SK-N-SH treated with all-trans-retinoic acid at 6 μM for 48 hours (cell line): ENCODE results near the gene DDX24.

Source experiments
- ATAC-seq: fragments of 200-7000 bp; cut with Tn5 transposase; 3 replicates; pipeline ENCODE4 v1.9.1; 2020; ENCODE audit warnings: mild to moderate bottlenecking, moderate library complexity
- BACH2 ChIP-seq: fragments of 250-450 bp; sonication (Bioruptor Pico); IDR thresholded peaks from 2 replicates; pipeline ENCODE4 v1.9.0; 2021; ENCODE audit warnings: mild to moderate bottlenecking, borderline replicate concordance
- CREB5 ChIP-seq: fragments of 250-450 bp; sonication (Bioruptor Pico); IDR thresholded peaks from 2 replicates; pipeline ENCODE4 v1.5.1; 2020; ENCODE audit warnings: low read depth, mild to moderate bottlenecking, moderate library complexity
- CSDC2 ChIP-seq: fragments of 250-450 bp; sonication (Bioruptor Pico); IDR thresholded peaks from 2 replicates; pipeline ENCODE4 v1.5.0; 2020; ENCODE audit warnings: mild to moderate bottlenecking, moderate library complexity
- GLIS3 ChIP-seq: fragments of 250-450 bp; sonication (Bioruptor Pico); IDR thresholded peaks from 2 replicates; pipeline ENCODE4 v1.5.0; 2020; ENCODE audit warnings: mild to moderate bottlenecking, moderate library complexity
- ISL1 ChIP-seq: fragments of 250-450 bp; sonication (Bioruptor Pico); IDR thresholded peaks from 2 replicates; pipeline ENCODE4 v2.1.2; 2022; ENCODE audit warnings: mild to moderate bottlenecking, moderate library complexity
- OSR1 ChIP-seq: fragments of 250-450 bp; sonication (Bioruptor Pico); IDR thresholded peaks from 2 replicates; pipeline ENCODE4 v1.8.0; 2022; ENCODE audit warnings: moderate library complexity, mild to moderate bottlenecking, inconsistent platforms
- PATZ1 ChIP-seq: fragments of 250-450 bp; sonication (Bioruptor Pico); IDR thresholded peaks from 2 replicates; pipeline ENCODE4 v1.8.0; 2020; ENCODE audit warnings: mild to moderate bottlenecking, moderate library complexity, borderline replicate concordance
- PPARA ChIP-seq: fragments of 250-450 bp; sonication (Bioruptor Pico); IDR thresholded peaks from 2 replicates; pipeline ENCODE4 v1.5.0; 2020; ENCODE audit warnings: mild to moderate bottlenecking, borderline replicate concordance
- SNAI2 ChIP-seq: fragments of 250-450 bp; sonication (Bioruptor Pico); IDR thresholded peaks from 2 replicates; pipeline ENCODE4 v1.5.0; 2020; ENCODE audit warnings: mild to moderate bottlenecking, moderate library complexity
- ZC3H10 ChIP-seq: fragments of 250-450 bp; sonication (Bioruptor Pico); IDR thresholded peaks from 2 replicates; pipeline ENCODE4 v1.5.1; 2021; ENCODE audit warnings: mild to moderate bottlenecking, moderate library complexity
- ZFP3 ChIP-seq: fragments of 250-450 bp; sonication (Bioruptor Pico); IDR thresholded peaks from 2 replicates; pipeline ENCODE4 v1.5.0; 2020; ENCODE audit warnings: mild to moderate bottlenecking, moderate library complexity
- ZFP30 ChIP-seq: fragments of 450-650 bp; formaldehyde crosslinking; IDR thresholded peaks from 2 replicates; pipeline ENCODE4 v1.5.0; 2022; ENCODE audit warnings: mild to moderate bottlenecking, moderate library complexity
- ZNF565 ChIP-seq: fragments of 450-650 bp; formaldehyde crosslinking; conservative IDR thresholded peaks from 2 replicates; pipeline ENCODE4 v1.5.0; 2020; ENCODE audit warnings: low read depth, mild to moderate bottlenecking, moderate library complexity
- ZNF8 ChIP-seq: fragments of 450-650 bp; formaldehyde crosslinking; IDR thresholded peaks from 2 replicates; pipeline ENCODE4 v1.5.0; 2020; ENCODE audit warnings: mild to moderate bottlenecking, moderate library complexity
- TF ChIP-seq, protein P1 (sequence below): fragments of 250-450 bp; sonication (Bioruptor Pico); IDR thresholded peaks from 2 replicates; pipeline ENCODE4 v1.5.1; 2021; ENCODE audit warnings: mild to moderate bottlenecking, moderate library complexity
- TF ChIP-seq, protein P2 (sequence below): fragments of 250-450 bp; sonication (Bioruptor Pico); IDR thresholded peaks from 2 replicates; pipeline ENCODE4 v1.8.0; 2021; ENCODE audit warnings: low read depth, mild to moderate bottlenecking, moderate library complexity, borderline replicate concordance

Gene DDX24

DNA sequence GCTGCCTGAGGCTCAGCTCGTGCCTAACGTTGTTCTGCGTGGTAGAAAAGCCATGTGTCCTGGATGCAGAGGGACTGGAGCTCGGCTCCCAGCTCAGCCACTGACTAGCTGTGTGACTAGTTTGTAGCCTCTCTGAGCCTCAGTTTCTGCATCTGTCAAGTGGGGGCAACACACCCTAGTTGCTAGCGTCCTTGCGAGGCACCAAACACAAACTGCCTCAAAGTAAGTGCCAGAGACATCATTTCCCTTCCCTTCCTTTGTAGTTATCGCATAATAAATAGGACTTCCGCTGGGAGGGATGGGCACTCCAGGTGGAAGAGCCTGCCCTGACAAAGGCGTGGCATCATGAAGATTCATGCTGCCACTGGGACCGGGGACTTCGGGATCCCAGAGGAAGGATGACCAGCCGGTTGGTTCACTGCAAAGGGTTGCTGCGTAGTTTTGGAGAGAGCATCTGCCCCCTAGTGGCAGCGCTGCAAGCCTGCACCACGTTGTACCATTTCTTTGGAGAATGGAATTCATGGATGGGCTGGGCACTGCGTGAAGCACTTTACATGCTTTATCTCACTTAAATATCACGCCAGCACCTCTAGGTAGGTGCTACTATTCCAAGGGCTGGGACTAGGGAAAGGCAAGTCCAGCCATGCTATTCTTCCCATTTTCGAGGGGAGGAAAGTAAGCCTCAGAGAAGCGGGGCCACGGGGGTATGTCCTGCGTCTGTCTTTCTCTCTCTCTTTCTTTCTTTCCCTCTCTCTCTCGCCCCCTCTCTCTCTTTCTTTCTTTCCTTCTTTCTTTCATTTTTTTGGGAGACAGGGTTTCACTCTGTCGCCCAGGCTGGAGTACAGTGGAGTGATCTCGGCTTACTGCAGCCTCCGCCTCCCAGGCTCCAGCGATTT lies 79.3 kb downstream of the DDX24 start (continued):
- TF ChIP-seq CSDC2 (CRISPR knock-in tag) (no peak), BACH2 (CRISPR knock-in tag) (no peak), ISL1 (CRISPR knock-in tag) (no peak)
- TF ChIP-seq, all 23 proteins: peak for 0

DNA sequence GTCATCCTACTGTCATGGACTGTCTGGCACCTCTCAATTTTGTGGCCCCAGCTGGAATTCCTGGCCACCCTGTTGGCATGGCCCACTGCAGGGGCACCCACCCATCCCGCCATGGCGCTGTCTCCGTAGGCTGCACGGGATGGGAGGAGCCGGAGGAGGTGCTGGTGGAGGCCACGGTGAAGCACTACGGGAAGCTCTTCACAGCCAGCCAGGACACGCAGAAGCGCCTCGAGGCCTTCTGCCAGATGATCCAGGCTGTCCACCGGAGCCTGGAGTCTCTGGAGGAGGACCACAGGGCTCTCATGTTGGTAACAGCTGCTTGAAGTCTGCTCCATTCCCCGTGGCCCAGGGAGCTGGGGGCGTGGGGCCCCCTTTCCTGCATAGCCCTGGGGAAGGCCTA lies 80.0 kb downstream of the DDX24 start:
- TF ChIP-seq PPARA (no peak), ZNF8 (no peak), GLIS3 (CRISPR knock-in tag) (no peak), OSR1 (CRISPR knock-in tag) (no peak), BACH2 (CRISPR knock-in tag) (no peak), ZC3H10 (CRISPR knock-in tag) (no peak)
- TF ChIP-seq, protein P1, sequence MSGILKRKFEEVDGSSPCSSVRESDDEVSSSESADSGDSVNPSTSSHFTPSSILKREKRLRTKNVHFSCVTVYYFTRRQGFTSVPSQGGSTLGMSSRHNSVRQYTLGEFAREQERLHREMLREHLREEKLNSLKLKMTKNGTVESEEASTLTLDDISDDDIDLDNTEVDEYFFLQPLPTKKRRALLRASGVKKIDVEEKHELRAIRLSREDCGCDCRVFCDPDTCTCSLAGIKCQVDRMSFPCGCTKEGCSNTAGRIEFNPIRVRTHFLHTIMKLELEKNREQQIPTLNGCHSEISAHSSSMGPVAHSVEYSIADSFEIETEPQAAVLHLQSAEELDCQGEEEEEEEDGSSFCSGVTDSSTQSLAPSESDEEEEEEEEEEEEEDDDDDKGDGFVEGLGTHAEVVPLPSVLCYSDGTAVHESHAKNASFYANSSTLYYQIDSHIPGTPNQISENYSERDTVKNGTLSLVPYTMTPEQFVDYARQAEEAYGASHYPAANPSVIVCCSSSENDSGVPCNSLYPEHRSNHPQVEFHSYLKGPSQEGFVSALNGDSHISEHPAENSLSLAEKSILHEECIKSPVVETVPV (CRISPR knock-in tag) = no peak
- TF ChIP-seq, protein P2, sequence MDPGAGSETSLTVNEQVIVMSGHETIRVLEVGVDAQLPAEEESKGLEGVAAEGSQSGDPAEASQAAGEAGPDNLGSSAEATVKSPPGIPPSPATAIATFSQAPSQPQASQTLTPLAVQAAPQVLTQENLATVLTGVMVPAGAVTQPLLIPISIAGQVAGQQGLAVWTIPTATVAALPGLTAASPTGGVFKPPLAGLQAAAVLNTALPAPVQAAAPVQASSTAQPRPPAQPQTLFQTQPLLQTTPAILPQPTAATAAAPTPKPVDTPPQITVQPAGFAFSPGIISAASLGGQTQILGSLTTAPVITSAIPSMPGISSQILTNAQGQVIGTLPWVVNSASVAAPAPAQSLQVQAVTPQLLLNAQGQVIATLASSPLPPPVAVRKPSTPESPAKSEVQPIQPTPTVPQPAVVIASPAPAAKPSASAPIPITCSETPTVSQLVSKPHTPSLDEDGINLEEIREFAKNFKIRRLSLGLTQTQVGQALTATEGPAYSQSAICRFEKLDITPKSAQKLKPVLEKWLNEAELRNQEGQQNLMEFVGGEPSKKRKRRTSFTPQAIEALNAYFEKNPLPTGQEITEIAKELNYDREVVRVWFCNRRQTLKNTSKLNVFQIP (CRISPR knock-in tag) = no peak

DNA sequence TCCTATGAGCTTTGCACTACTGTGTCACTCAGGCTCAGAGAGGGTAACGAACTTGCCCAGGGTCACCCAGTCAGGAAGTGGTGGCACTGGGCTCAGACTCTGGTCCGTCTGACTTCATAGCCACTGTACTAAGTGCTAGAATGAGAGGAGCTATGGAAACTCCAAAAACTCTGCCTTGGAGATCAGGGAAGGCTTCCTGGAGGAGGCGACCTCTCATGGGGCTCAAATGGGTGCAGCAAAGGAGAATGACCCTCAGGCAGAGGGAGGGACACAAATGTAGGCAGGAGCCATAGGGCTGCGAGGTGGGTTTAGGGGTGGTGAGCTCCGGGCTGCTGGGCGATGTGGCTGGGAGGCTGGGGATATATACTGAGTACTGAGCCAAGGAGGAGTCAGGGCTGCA lies 80.7 kb downstream of the DDX24 start:
- ATAC-seq = no peak
- TF ChIP-seq, protein P2 (CRISPR knock-in tag) = no peak
- no peak for TF ChIP-seq SNAI2
- TF ChIP-seq ZFP3 (CRISPR knock-in tag) = no peak
- TF ChIP-seq CREB5 (CRISPR knock-in tag) = no peak
- no peak for TF ChIP-seq GLIS3 (CRISPR knock-in tag)

More for the DNA sequence above, 80.0 kb downstream of the DDX24 start:
- no peak; the same call in 2 of the 3 replicates for ATAC-seq

DNA sequence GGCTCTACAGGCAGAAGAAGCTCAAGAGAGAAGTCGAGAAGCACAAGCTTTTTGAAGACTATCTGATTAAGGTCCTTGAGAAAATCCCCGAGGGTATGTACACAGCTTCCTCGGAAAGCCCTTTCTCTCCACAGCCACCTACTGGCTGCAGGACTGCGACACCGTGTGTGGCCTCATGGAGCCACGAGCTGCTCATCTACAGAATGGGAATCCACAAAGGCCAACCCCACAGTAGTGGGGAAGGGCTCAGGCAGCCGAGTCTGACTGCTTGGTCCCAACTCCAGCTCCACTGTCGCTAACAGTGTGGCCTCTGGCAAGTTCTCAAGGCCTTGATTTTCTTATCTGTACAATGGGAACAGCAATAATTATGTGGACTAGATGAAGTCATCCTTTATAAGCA lies 81.4 kb downstream of the DDX24 start:
- ATAC-seq = no peak
- TF ChIP-seq CREB5 (CRISPR knock-in tag) = no peak
- no peak for TF ChIP-seq ZNF565
- TF ChIP-seq, protein P2 (CRISPR knock-in tag) = no peak
- no peak for TF ChIP-seq PPARA
- no peak for TF ChIP-seq CSDC2 (CRISPR knock-in tag)
- no peak for TF ChIP-seq ZFP30
- TF ChIP-seq ZFP3 (CRISPR knock-in tag) = no peak
- no peak for TF ChIP-seq PATZ1 (CRISPR knock-in tag)
- no peak for TF ChIP-seq ZNF8
